DND-41 (cell line): ENCODE measurements around the gene MTG2.

Experiments
- ATAC-seq: fragments of 200-7000 bp; cut with Tn5 transposase; 3 replicates; pipeline ENCODE4 v1.9.1; 2021; ENCODE audit warnings: low read depth; ENCODE audit not compliant: insufficient read depth
- DNase-seq: peaks from one replicate; pipeline ENCODE4 v3.0.0-alpha.2; 2020
- H2AFZ ChIP-seq: 2 replicates; pipeline ENCODE4 v1.6.0; 2012; ENCODE audit warnings: low read depth, low read length
- H3K27ac ChIP-seq: 2 replicates; pipeline ENCODE4 v1.5.1; 2012; ENCODE audit warnings: low read length, inconsistent platforms
- H3K27me3 ChIP-seq: fragments of 200-600 bp; sonication (generic); 2 replicates; pipeline ENCODE4 v1.6.0; 2012; ENCODE audit warnings: low read length, mild to moderate bottlenecking, inconsistent platforms; ENCODE audit not compliant: insufficient read depth, poor library complexity
- H3K36me3 ChIP-seq: 2 replicates; pipeline ENCODE4 v1.5.1; 2012; ENCODE audit warnings: low read length, inconsistent platforms; ENCODE audit not compliant: insufficient read depth
- H3K4me1 ChIP-seq: 2 replicates; pipeline ENCODE4 v1.5.1; 2012; ENCODE audit warnings: mild to moderate bottlenecking, low read length; ENCODE audit not compliant: insufficient read depth
- H3K4me2 ChIP-seq: 2 replicates; pipeline ENCODE4 v1.6.0; 2012; ENCODE audit warnings: mild to moderate bottlenecking, moderate library complexity, low read length, inconsistent platforms; ENCODE audit not compliant: insufficient read depth
- H3K4me3 ChIP-seq, 2 experiments: fragments of 200-600 bp in 1 of 2; shearing (Covaris generic) in 1 of 2; 2 replicates each; pipeline ENCODE4 v1.5.1; 2012 to 2016; ENCODE audit warnings: inconsistent platforms in 2 of 2, low read length in 2 of 2, mild to moderate bottlenecking in 2 of 2, low read depth in 1 of 2, moderate library complexity in 1 of 2
- H3K79me2 ChIP-seq: 2 replicates; pipeline ENCODE4 v1.6.0; 2012; ENCODE audit warnings: low read length, inconsistent platforms; ENCODE audit not compliant: insufficient read depth
- H3K9ac ChIP-seq: 2 replicates; pipeline ENCODE4 v1.6.0; 2012; ENCODE audit warnings: low read depth, mild to moderate bottlenecking, inconsistent platforms, low read length, moderate library complexity
- H3K9me3 ChIP-seq: 2 replicates; pipeline ENCODE4 v1.5.1; 2012; ENCODE audit warnings: low read length, moderate library complexity, mild to moderate bottlenecking, inconsistent platforms; ENCODE audit not compliant: insufficient read depth, severe bottlenecking
- H4K20me1 ChIP-seq: 2 replicates; pipeline ENCODE4 v1.6.0; 2012; ENCODE audit warnings: low read length; ENCODE audit not compliant: insufficient read depth
- EZH2 ChIP-seq: IDR thresholded peaks from 3 replicates; pipeline ENCODE4 v1.6.1; 2012; ENCODE audit warnings: borderline replicate concordance, low read depth, mild to moderate bottlenecking, moderate library complexity, low read length, inconsistent platforms; ENCODE audit not compliant: severe bottlenecking
- TF ChIP-seq, protein P1 (sequence below): IDR thresholded peaks from 2 replicates; pipeline ENCODE4 v1.5.1; 2012; ENCODE audit warnings: borderline replicate concordance, low read length, moderate library complexity, mild to moderate bottlenecking; ENCODE audit not compliant: poor library complexity, severe bottlenecking; ENCODE audit errors: extremely low read depth

MTG2 gene

DNA sequence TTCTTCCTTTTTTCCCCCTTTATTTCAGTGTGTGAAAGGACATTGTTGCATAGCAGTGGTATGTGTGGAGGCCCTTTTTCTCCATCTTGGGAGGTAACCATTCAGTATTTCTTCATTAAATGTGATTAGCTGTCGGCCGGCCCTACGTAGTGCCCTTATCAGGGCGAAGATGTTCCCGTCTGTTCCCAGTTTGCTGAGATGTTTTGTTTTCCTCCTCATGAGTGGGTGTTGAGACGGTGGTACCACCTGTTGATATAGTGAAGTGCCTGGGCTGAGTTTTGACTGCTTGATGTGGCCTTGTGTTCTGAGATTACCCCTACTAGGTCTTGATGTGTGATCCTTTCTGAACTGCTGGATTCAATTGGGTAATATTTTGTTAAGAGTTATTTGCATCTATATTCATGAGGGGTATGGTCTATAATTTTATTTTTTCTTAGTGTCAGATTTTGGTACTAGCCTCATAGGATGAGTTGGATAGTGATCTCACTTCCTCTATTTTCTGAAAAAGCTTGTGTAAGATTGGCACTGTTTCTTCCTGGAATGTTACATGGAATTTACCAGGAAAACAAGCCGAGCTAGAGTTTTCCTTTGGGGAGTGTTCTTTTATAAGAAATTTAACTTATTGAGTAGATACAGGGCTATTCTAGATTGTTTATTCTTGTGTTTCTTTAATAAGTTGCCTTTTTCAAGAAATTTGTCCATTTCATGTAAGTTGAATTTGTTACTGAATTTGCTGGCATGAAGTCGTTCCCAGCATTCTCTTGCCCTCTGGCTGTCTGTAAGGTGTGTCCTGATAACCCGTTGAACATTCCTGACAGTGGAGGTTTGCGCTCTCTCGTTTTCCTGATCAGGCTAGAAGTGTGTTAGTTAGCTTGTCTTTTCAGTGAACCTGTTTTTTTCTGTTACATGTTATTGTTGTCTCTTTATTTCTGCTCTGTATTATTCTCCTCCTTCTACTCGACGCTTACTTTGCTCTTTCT lies 4.3 kb downstream of the MTG2 start:
- H3K4me1 ChIP-seq = peaks cover 24% of the 10 kb centered on the region
- no peaks in the 10 kb centered on the region for H3K27me3 ChIP-seq
- no peak for TF ChIP-seq EZH2
- H3K4me2 ChIP-seq = 0 out of 2 replicates have a peak overlapping the region, but pooled peaks have one; percentile 7
- H3K9ac ChIP-seq = no peak overlapping the region
- no peak overlapping the region for H2AFZ ChIP-seq
- no peaks in the 10 kb centered on the region for H3K9me3 ChIP-seq
- no peak for DNase-seq
- no peak overlapping the region for H3K4me3 ChIP-seq
- ATAC-seq = no peak
- no peak overlapping the region for H3K27ac ChIP-seq
- peaks cover 89% of the 10 kb centered on the region for H3K79me2 ChIP-seq
- H3K36me3 ChIP-seq = peaks cover 38% of the 10 kb centered on the region
- peaks cover 38% of the 10 kb centered on the region for H4K20me1 ChIP-seq

DNA sequence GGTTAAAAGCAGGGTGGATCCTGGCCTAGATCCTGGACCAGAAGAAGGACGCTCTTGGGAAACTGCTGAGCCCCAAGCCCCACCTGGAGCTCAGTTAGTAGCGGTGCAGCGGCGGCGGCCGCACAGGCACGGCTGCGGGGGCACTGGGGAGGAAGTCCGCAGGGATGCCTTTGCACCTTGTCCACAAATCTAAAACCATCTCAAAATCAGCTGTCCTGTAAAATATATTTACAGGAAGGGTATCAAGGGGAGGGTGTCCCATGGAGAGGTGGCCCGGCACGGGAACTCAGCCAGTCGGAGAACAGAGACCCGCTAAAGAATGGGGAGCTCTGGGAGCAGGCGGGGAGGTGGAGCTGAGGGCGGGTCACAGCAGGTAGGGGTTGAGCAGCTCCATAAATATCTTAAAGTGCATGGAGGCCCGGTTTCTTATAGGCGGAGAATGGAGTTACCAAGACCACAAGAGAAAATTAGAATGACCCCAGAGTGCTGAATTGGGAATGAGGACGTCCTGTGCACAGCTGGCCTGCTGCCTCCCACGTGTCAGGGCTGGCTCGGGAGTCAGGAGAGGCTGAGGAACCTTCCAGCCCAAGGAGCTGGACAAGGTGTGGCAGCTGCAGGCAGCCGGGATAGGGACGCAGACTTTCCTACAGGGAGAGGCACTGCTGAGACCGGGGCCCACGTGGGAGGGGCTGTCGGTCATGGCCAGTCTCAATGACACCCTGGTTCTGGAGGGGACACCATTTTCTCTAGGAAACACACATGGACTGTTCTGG lies 8.0 kb downstream of the MTG2 start:
- peaks cover 44% of the 10 kb centered on the region for H4K20me1 ChIP-seq
- TF ChIP-seq, protein P1, sequence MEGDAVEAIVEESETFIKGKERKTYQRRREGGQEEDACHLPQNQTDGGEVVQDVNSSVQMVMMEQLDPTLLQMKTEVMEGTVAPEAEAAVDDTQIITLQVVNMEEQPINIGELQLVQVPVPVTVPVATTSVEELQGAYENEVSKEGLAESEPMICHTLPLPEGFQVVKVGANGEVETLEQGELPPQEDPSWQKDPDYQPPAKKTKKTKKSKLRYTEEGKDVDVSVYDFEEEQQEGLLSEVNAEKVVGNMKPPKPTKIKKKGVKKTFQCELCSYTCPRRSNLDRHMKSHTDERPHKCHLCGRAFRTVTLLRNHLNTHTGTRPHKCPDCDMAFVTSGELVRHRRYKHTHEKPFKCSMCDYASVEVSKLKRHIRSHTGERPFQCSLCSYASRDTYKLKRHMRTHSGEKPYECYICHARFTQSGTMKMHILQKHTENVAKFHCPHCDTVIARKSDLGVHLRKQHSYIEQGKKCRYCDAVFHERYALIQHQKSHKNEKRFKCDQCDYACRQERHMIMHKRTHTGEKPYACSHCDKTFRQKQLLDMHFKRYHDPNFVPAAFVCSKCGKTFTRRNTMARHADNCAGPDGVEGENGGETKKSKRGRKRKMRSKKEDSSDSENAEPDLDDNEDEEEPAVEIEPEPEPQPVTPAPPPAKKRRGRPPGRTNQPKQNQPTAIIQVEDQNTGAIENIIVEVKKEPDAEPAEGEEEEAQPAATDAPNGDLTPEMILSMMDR = no peak
- no peak for TF ChIP-seq EZH2
- H3K27me3 ChIP-seq = no peaks in the 10 kb centered on the region
- DNase-seq = no peak
- peaks cover 31% of the 10 kb centered on the region for H3K4me1 ChIP-seq
- H3K36me3 ChIP-seq = peaks cover 50% of the 10 kb centered on the region
- no peak overlapping the region for H3K27ac ChIP-seq
- ATAC-seq = no peak
- no peak overlapping the region for H3K9ac ChIP-seq
- H2AFZ ChIP-seq = no peak overlapping the region
- H3K79me2 ChIP-seq = peaks cover 71% of the 10 kb centered on the region
- H3K9me3 ChIP-seq = no peaks in the 10 kb centered on the region
- H3K4me2 ChIP-seq = no peak overlapping the region
- no peak overlapping the region for H3K4me3 ChIP-seq

DNA sequence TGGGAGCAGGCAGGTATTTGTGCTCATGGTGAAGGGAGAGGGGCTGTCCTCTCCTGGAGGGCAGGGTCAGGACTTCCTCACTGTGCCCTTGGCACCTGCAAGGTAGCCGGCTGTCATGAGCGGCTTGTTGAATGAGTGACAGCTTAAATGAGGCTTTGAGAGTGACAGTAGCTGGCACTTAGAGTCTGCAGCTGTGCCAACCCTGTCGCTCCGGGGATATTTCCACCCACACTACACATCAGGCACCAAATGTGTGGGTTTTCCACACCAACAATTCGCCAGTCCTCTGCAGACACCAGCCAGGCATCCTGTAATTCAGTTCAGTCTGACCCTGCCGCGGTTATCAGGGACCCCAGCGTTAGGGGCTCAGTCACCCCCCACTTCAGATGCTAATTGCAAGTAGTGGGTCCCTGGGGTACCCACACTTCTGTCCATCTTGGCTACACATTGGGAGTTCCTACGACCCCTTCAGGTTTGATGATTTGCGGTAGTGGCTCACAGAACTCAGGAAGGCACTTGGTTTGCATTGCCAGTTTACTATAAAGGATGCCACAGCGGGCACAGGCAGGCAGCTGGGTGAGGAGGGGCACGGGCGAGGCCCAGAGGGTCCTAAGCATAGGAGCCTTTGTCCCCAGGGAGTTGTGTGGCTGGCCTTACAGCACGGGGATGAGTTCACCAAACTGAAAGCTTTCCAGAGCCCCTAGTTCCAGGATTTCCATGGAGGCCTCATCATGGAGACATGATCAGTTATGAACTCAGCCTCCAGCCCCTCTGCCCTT lies 9.1 kb downstream of the MTG2 start:
- Histone ChIP-seq H3K4me2 (no peak overlapping the region), H3K79me2 (peaks cover 65% of the 10 kb centered on the region)
- no peak for ATAC-seq

More for the DNA sequence above, 9.1 kb downstream of the MTG2 start:
- Histone ChIP-seq H2AFZ (no peak overlapping the region), H3K4me1 (peaks cover 31% of the 10 kb centered on the region), H3K27me3 (no peaks in the 10 kb centered on the region), H3K4me3 (no peak overlapping the region), H4K20me1 (peaks cover 39% of the 10 kb centered on the region), H3K9ac (no peak overlapping the region), H3K36me3 (peaks cover 56% of the 10 kb centered on the region), H3K27ac (no peak overlapping the region), H3K9me3 (no peaks in the 10 kb centered on the region)
- no peak for TF ChIP-seq EZH2
- TF ChIP-seq, protein P1 = no peak
- no peak for DNase-seq
